SU-DHL-6 (cell line): ENCODE results near the gene SLC25A26.

Experiments
- H2AFZ ChIP-seq: fragments of 200-600 bp; sonication (generic); 2 replicates; pipeline ENCODE4 v1.6.1; 2014; ENCODE audit warnings: low read depth, mild to moderate bottlenecking, moderate library complexity, mixed read lengths, antibody characterized with exemption, low read length; ENCODE audit not compliant: severe bottlenecking
- H3F3A ChIP-seq: fragments of 200-600 bp; shearing (Covaris generic); 2 replicates; pipeline ENCODE4 v1.6.0; 2016; ENCODE audit warnings: antibody characterized with exemption, mild to moderate bottlenecking; ENCODE audit not compliant: insufficient read depth
- H3K27ac ChIP-seq: fragments of 200-600 bp; sonication (generic); 2 replicates; pipeline ENCODE4 v1.5.1; 2016; ENCODE audit warnings: low read depth, mild to moderate bottlenecking, low read length, moderate library complexity, mixed read lengths
- H3K27me3 ChIP-seq: fragments of 200-600 bp; sonication (generic), shearing (Covaris generic); 2 replicates; pipeline ENCODE4 v1.6.0; 2014; ENCODE audit warnings: mild to moderate bottlenecking, low read length
- H3K36me3 ChIP-seq: fragments of 200-600 bp; sonication (generic); 2 replicates; pipeline ENCODE4 v1.6.1; 2014; ENCODE audit warnings: mild to moderate bottlenecking, low read length, mixed read lengths
- H3K4me2 ChIP-seq: fragments of 300-600, 200-600 bp; shearing (Covaris generic), sonication (generic); 2 replicates; pipeline ENCODE4 v1.6.0; 2014; ENCODE audit warnings: low read length, low read depth, mild to moderate bottlenecking; ENCODE audit not compliant: poor library complexity, severe bottlenecking
- H3K4me3 ChIP-seq: fragments of 200-600 bp; sonication (generic); 2 replicates; pipeline ENCODE4 v1.5.1; 2014; ENCODE audit warnings: antibody characterized with exemption, low read length, mild to moderate bottlenecking, mixed read lengths; ENCODE audit not compliant: insufficient read depth, poor library complexity, severe bottlenecking
- H3K79me2 ChIP-seq: fragments of 200-600 bp; sonication (generic); 2 replicates; pipeline ENCODE4 v1.6.1; 2014; ENCODE audit warnings: mild to moderate bottlenecking, low read length, moderate library complexity; ENCODE audit not compliant: insufficient read depth
- H3K9ac ChIP-seq: fragments of 200-600 bp; sonication (generic); 2 replicates; pipeline ENCODE4 v1.7.0; 2014; ENCODE audit warnings: mild to moderate bottlenecking, low read length
- H3K9me2 ChIP-seq: fragments of 200-600 bp; sonication (generic); replicated peaks from 2 replicates; pipeline ENCODE4 v1.6.1; 2014; ENCODE audit warnings: low read length; ENCODE audit not compliant: insufficient read depth
- H3K9me3 ChIP-seq: fragments of 200-600 bp; sonication (generic); 2 replicates; pipeline ENCODE4 v1.6.1; 2014; ENCODE audit warnings: low read length, mixed read lengths; ENCODE audit not compliant: insufficient read depth
- H4K20me1 ChIP-seq: fragments of 200-600 bp; sonication (generic); 2 replicates; pipeline ENCODE4 v1.6.1; 2014; ENCODE audit warnings: low read depth, mild to moderate bottlenecking, antibody characterized with exemption, low read length, moderate library complexity, mixed read lengths
- EZH2phosphoT487 ChIP-seq: fragments of 200-600 bp; sonication (generic), shearing (Covaris generic); conservative IDR thresholded peaks from 2 replicates; pipeline ENCODE4 v1.6.1; 2018; ENCODE audit warnings: mild to moderate bottlenecking, antibody characterized with exemption, low read length, moderate library complexity, mixed read lengths
- TF ChIP-seq, protein P1 (sequence below): fragments of 200-600 bp; sonication (generic); IDR thresholded peaks from one replicate; pipeline ENCODE4 v1.5.1; 2017; ENCODE audit warnings: antibody characterized with exemption, mild to moderate bottlenecking, low read length, moderate library complexity; ENCODE audit not compliant: insufficient read depth, poor library complexity, severe bottlenecking

Gene SLC25A26

GRCh38 chr3:66380200-66380932 lies 159.6 kb downstream of the SLC25A26 start:
- Histone ChIP-seq H3K79me2 (no peaks in the 10 kb centered on the region), H3K4me2 (no peak overlapping the region)

DNA sequence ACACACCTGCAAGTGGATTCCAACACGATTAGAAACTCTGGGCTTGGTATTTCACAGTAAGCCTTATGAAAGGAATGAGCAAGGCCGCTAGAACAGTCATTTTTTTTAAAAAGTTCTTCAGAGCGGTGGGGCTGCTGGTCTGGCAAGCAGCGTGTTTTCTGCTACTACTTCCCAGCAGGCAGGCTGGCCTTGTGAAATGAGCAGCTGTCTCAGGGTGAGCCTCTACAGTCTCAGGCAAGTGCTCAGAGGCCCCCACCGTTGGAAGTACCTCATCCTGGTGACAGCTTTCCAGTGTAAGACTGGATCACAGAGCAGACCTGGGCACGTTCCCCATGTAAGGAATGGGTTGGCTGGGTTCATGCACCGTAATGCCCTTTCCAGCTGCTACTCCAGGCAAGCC lies 160.8 kb downstream of the SLC25A26 start:
- TF ChIP-seq EZH2phosphoT487 = no peak
- TF ChIP-seq, protein P1, sequence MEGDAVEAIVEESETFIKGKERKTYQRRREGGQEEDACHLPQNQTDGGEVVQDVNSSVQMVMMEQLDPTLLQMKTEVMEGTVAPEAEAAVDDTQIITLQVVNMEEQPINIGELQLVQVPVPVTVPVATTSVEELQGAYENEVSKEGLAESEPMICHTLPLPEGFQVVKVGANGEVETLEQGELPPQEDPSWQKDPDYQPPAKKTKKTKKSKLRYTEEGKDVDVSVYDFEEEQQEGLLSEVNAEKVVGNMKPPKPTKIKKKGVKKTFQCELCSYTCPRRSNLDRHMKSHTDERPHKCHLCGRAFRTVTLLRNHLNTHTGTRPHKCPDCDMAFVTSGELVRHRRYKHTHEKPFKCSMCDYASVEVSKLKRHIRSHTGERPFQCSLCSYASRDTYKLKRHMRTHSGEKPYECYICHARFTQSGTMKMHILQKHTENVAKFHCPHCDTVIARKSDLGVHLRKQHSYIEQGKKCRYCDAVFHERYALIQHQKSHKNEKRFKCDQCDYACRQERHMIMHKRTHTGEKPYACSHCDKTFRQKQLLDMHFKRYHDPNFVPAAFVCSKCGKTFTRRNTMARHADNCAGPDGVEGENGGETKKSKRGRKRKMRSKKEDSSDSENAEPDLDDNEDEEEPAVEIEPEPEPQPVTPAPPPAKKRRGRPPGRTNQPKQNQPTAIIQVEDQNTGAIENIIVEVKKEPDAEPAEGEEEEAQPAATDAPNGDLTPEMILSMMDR = no peak
- no peaks in the 10 kb centered on the region for H3K9me2 ChIP-seq
- no peak overlapping the region for H2AFZ ChIP-seq
- no peak overlapping the region for H3K4me3 ChIP-seq
- no peaks in the 10 kb centered on the region for H4K20me1 ChIP-seq
- no peak overlapping the region for H3K4me2 ChIP-seq
- H3K9ac ChIP-seq = no peak overlapping the region
- no peaks in the 10 kb centered on the region for H3K79me2 ChIP-seq
- no peaks in the 10 kb centered on the region for H3F3A ChIP-seq
- no peaks in the 10 kb centered on the region for H3K27me3 ChIP-seq
- no peaks in the 10 kb centered on the region for H3K36me3 ChIP-seq
- H3K9me3 ChIP-seq = no peaks in the 10 kb centered on the region
- no peak overlapping the region for H3K27ac ChIP-seq

More at GRCh38 chr3:66380200-66380932, 159.6 kb downstream of the SLC25A26 start:
- Histone ChIP-seq H3K36me3 (no peaks in the 10 kb centered on the region), H3K9me2 (no peaks in the 10 kb centered on the region), H2AFZ (no peak overlapping the region), H3K9ac (no peak overlapping the region), H3K9me3 (no peaks in the 10 kb centered on the region), H3K27ac (no peak overlapping the region), H3K27me3 (no peaks in the 10 kb centered on the region), H4K20me1 (no peaks in the 10 kb centered on the region), H3K4me3 (no peak overlapping the region), H3F3A (no peaks in the 10 kb centered on the region)
- no peak for TF ChIP-seq EZH2phosphoT487
- TF ChIP-seq, protein P1 = no peak

GRCh38 chr3:66382142-66382541 lies 161.3 kb downstream of the SLC25A26 start:
- TF ChIP-seq EZH2phosphoT487 = no peak
- H3K79me2 ChIP-seq = no peaks in the 10 kb centered on the region
- H3K9ac ChIP-seq = no peak overlapping the region
- H3K27ac ChIP-seq = no peak overlapping the region
- no peak overlapping the region for H3K4me3 ChIP-seq
- H4K20me1 ChIP-seq = no peaks in the 10 kb centered on the region
- H3K36me3 ChIP-seq = no peaks in the 10 kb centered on the region
- H3F3A ChIP-seq = no peaks in the 10 kb centered on the region
- no peaks in the 10 kb centered on the region for H3K9me2 ChIP-seq
- no peaks in the 10 kb centered on the region for H3K27me3 ChIP-seq
- no peaks in the 10 kb centered on the region for H3K9me3 ChIP-seq
- H3K4me2 ChIP-seq = no peak overlapping the region
- H2AFZ ChIP-seq = no peak overlapping the region

DNA sequence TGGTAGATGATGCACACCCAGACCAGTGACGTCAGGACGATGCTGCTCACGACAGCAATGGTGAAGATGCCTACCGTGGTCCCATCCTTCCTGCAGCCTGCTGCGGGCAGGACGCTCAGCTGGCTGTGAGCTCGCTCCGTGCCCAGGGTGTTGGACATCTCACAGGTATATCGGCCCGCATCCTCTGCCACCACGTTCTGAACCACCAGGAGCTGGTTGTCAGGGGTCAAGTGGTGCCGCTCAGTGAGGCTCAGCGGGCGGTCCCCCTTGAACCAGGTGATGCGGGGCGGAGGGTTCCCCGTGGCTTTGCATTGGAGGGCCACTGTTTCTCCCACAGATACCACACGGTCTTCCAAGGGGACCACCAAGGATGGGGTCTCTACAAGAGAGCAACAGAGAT lies 162.2 kb downstream of the SLC25A26 start:
- Histone ChIP-seq H3K4me2 (no peak overlapping the region), H4K20me1 (no peaks in the 10 kb centered on the region), H3K27ac (no peak overlapping the region), H3K79me2 (no peaks in the 10 kb centered on the region), H3K9me3 (no peaks in the 10 kb centered on the region), H3K9ac (no peak overlapping the region), H3K4me3 (no peak overlapping the region), H3F3A (no peaks in the 10 kb centered on the region), H3K9me2 (no peaks in the 10 kb centered on the region), H3K36me3 (no peaks in the 10 kb centered on the region), H2AFZ (no peak overlapping the region), H3K27me3 (no peaks in the 10 kb centered on the region)
- no peak for TF ChIP-seq EZH2phosphoT487
- TF ChIP-seq, protein P1 = no peak
